ENCODE results near the gene ZDHHC5.

DNA sequence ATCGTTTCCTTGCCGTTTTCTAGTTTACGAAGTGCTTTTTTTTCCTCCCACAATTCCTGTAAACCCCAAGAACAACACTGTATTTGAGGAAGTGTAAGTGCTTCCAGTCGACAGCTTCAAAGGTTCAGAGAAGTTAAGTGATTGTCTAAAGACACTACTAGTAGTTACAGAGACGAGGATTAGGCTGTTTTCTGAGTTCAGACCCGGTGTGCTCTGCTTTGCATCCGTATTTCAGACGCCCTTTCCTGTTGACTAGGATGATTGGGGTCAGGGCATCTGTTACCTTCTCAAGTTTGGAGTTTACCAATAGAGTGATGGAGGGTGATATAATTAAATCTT, 9.9 kb upstream of the ZDHHC5 start:
- no peak for TF ChIP-seq POLR2A (IDR thresholded peaks at IDR 0.05; ENCODE audit: low read length)
- TF ChIP-seq, protein P1, sequence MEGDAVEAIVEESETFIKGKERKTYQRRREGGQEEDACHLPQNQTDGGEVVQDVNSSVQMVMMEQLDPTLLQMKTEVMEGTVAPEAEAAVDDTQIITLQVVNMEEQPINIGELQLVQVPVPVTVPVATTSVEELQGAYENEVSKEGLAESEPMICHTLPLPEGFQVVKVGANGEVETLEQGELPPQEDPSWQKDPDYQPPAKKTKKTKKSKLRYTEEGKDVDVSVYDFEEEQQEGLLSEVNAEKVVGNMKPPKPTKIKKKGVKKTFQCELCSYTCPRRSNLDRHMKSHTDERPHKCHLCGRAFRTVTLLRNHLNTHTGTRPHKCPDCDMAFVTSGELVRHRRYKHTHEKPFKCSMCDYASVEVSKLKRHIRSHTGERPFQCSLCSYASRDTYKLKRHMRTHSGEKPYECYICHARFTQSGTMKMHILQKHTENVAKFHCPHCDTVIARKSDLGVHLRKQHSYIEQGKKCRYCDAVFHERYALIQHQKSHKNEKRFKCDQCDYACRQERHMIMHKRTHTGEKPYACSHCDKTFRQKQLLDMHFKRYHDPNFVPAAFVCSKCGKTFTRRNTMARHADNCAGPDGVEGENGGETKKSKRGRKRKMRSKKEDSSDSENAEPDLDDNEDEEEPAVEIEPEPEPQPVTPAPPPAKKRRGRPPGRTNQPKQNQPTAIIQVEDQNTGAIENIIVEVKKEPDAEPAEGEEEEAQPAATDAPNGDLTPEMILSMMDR (IDR thresholded peaks at IDR 0.05) = no peak
